T-helper 1 cell (primary cell): ENCODE measurements around the gene HHIP.

ENCODE experiments used
- DNase-seq, 5 donors: peaks; one replicate each; pipeline ENCODE4 v3.0.0-alpha.2; 2012 to 2020

HHIP gene

DNA sequence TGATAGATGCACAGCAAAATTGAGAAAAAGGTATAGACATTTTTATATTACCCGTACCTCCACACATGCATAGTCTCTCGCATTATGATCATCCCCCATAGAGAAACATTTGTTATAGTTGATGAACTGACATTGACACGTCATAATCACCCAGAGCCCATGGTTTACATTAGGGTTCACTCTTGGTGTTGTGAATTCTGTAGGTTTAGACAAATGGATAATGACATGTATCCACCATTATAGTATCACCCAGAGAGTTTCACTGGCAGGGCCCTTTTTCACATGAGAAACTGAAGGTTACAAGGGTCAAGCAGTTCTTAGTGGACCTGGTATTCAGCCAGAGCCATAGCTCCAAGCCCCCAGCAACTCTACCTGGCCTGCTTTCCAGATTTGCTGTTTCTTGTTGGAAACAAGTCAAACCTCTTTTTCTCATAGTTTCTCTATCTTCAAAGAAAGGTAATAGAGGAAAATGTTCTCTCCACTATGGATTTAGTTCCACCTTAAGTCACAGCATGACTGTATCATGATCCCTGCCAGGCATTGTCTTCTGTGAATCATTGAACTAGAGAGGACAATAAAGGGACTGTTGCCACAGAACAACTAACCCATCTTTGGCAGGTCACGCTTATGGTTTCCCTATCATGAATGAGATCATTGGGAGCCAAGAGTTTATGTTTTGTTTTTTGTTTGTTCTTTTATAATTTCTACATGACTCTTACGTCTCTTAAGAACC is 64.0 kb downstream of the HHIP start:
- no peak for DNase-seq

- DNase-seq = no peak
Measured at GRCh38 chr4:144710526-144710912, 64.6 kb downstream of the HHIP start.

DNA sequence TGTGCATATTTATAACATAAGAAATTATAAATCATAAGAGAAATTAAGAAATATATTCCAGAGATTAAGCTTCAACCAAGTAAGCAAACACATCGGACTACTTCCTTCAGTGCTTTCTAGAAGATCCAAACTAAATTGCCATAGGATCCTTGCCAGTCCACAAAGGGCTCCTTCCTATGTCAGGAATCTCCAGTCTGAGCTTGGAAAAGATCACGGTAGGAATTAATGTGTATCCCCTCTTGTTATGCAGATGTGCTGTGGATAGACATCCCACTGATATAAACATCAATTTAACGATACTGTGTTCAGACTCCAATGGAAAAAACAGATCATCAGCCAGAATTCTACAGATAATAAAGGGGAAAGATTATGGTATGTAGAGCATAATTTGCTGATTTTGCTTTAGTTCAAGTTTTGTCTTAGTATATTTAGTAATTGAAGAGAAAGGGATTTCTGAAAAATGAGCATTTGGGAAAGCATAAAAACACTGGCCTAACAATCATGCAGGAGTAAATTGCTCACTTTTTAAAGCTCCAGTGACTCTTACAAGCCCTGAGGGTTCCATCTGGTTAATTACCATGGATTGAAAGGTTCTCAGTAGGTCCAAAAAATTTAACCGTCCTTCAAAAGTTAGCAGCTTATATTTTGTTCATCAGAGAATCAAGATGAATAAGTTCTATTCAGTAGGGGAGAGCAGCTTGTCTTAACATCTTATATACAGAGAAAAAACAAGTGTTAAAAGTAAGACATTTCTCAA is 65.9 kb downstream of the HHIP start:
- no peak for DNase-seq

DNA sequence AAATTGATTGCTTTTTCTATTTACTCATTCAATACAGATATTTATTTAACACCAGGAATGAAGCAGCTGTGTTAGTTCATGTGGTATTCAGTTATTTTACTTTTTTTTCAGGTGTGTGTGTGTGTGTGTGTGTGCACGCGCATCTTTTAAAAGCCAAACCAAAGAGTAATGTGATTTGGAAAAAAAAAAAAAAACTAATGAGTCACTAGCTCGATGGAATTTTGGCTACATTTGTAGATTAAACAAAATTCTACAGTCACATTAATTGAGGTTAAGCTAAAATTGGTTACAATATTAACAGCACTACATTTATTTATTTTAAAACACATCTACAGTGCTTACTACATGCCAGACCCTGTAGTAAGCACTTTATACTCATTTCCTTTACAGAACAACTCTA is 66.8 kb downstream of the HHIP start:
- DNase-seq = no peak

- no peak for DNase-seq
Measured at GRCh38 chr4:144714166-144714565, 68.2 kb downstream of the HHIP start.

- no peak for DNase-seq
Measured at GRCh38 chr4:144715230-144715629, 69.3 kb downstream of the HHIP start.

DNA sequence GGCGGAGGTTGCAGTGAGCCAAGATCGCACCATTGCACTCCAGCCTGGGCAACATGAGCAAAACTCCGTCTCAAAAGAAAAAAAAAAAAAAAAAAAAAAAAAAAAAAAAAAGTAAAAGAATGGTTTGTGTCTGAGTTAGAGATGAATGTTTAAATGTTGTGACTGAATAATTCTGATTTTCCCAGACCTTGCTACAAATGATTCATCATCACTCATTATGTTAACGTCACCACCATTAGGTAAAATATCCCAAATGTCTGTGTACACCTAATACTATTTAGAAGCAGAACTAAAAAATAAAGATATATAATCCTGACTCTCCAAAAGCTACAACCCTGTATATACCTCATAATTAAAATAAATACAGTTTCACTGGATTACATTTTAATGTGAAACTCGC is 70.8 kb downstream of the HHIP start:
- DNase-seq = no peak

GRCh38 chr4:144718958-144719512 is 73.1 kb downstream of the HHIP start:
- no peak for DNase-seq

DNA sequence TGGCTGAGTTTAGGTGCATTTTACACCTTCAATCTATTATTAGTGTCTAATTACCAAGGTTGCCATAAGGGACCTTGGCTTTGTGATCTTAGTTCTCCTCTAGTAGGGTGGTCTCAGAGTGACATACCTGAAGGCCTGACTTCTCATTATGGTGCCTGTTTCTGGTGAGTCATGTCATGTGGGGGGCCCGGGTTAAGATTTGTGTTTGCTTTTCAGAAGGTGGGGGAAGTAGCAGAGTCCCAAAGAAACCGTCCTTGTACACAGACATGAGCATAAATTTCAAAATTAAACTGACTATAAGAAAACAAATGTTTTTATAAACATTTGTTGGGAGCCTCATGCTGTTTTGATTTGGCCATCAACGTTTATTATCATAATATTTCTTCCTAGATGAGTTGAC is 74.5 kb downstream of the HHIP start:
- DNase-seq = no peak

DNA sequence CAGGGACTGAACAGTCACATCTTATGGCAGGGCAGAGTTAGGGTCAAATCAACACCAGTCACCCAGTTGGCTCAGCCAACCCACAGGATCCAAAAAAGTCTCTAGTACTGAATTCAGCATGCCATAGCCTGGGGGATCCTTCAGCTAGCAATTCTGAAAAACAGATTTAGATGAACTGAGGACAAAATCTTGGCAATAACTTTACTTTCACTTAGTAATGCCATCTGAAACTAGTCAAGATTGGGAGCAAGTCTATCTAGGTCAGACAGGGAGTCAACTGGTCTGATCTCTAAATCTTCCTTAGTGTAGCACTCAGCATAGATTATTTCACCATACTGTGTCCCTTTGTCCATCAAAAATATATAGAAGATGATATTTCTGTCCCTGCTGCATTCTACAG is 76.0 kb downstream of the HHIP start:
- DNase-seq = no peak

DNA sequence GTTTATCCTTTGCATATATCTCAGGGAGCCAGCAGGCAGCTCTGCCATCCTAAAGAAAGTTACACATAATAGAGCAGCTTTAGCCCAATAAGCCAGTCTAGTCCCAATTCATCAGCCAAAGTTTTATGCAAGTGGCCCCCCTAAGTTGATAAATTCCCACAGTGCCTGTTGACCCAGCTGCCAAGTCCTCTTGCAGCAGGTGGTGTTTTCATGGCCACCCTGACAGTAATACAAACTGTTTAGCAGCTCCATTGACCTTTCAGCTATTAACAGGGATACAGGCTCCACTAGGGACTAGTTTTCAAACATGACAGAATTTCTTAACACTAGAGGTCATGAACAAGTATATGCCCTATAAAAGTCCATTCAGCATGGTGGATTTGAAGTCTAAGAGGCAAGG is 77.5 kb downstream of the HHIP start:
- DNase-seq = no peak

DNA sequence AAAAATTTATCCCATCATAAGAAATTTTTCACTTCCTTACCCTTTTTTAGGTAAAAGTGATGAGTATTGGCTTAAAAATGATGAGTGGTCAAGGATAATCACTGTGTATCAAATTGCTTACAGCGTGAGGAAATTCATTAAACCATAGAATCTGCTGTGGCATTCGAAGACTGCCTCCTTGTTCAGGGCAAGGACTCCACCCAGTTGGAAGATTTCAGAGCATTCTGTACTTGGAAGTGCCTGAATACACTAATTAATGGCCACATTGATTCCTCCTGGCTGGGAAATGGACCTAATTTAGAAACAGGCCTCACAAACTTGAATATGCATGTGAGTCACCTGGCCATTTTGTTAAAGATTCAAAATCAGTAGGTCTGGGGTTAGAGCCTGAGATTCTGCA is 83.2 kb downstream of the HHIP start:
- no peak for DNase-seq

GRCh38 chr4:144732584-144733428 is 86.8 kb downstream of the HHIP start:
- no peak for DNase-seq

DNA sequence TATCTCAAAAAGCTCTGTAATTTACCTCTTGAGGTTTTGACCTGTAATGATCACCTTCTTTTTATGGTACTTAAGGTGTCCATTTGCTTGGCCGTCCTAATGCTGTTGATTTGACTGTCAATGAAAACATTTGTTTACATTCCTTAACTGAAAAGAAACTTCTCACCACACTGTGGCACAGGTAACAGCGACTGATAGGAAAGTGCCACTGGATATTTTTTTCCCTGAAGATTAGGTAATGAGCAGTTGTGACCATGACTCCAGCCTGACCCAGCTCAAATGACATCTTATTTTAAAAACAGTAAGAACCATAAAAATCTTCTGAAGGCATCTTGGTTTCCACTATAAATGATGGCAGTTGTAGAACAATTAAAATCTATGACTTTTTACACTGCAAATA is 87.6 kb downstream of the HHIP start:
- DNase-seq = no peak

GRCh38 chr4:144734522-144734921 is 88.6 kb downstream of the HHIP start:
- DNase-seq = no peak

DNA sequence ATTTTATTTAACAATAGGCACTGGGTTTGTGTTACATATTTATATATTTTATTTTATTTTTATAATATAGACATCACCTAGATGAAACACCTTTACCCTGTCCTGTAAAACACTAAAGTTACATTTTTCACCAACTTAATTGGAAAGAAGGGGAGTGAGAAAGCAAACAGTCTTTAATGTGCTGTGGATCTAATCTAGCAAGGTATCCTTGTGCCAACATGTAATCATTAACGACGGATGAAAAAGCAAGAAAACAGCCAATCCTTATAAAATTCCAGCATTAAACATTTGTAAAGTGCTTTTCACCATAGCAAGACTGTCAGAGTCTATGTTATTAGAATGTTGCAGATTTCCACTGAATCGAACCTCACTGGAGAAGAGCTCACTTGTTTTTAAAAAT is 92.7 kb downstream of the HHIP start:
- DNase-seq = no peak

- no peak for DNase-seq
Measured at GRCh38 chr4:144739511-144740033, 93.6 kb downstream of the HHIP start.

GRCh38 chr4:144740316-144740715 is 94.4 kb downstream of the HHIP start:
- DNase-seq = no peak

GRCh38 chr4:144748814-144749555 is 103.0 kb downstream of the HHIP start:
- no peak for DNase-seq

GRCh38 chr4:144750348-144750747 is 104.4 kb downstream of the HHIP start:
- no peak for DNase-seq

DNA sequence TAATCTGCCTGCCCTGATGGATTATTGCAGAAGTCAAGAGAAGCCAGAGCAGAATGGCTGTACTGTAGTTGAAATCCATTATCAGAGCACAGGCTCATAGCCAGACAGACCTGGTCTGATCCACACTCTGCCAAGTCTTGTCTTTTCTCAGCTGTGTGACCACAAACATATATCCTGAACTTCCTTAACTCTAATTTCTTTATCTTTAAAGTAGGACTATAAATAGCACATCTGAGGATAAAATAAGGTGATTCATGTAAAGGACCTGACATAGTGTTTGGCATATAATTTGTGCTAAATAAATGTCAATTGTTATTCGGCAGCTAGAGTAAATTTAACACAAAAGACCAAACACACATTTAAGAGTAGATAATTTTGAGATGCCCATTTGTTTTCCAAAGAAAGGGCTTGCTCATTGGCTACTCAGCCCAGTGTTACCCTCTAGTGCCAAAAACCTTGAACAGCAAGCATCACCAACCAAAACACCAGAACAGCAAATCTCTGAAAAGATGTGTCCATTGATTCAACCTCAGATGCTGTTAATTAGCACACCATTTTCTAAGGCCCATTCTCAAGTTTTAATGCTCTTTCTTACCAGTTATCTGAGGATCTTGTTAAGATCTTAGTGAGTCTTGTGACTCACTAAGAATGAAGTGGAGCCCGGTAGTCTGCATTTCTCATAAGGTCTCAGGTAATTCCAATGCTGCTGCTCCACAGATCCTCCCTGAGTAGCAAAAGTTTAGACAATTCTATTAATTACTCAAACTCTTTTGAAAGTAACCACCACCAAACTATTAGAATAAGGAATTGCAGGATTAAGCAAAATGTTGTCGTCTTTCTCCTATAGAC is 108.8 kb downstream of the HHIP start:
- DNase-seq = no peak
